H9 (cell line): ENCODE data around the gene CD28. TPM values are rescaled to one million over a fixed set of nuclear protein-coding genes. Genes with fewer than 3 reads are reported as not detected.

ENCODE experiments used
- DNase-seq: peaks from one replicate; pipeline ENCODE4 v3.0.0-alpha.2; 2017
- H2AFZ ChIP-seq: one replicate; pipeline ENCODE4 v1.6.1; 2013; ENCODE audit warnings: mild to moderate bottlenecking, low read length, control low read depth, moderate library complexity
- H2AK5ac ChIP-seq: 2 replicates; pipeline ENCODE4 v1.6.1; 2013; ENCODE audit warnings: low read length, control low read depth, mixed read lengths; ENCODE audit not compliant: insufficient read length
- H2BK120ac ChIP-seq: one replicate; pipeline ENCODE4 v1.6.1; 2013; ENCODE audit warnings: low read depth, mild to moderate bottlenecking, low read length, control low read depth, inconsistent platforms; ENCODE audit not compliant: poor library complexity, severe bottlenecking
- H2BK12ac ChIP-seq: 2 replicates; pipeline ENCODE4 v1.6.1; 2013; ENCODE audit warnings: low read length, control low read depth, mixed read lengths, low read depth; ENCODE audit not compliant: insufficient read length
- H2BK15ac ChIP-seq: 2 replicates; pipeline ENCODE4 v1.6.1; 2013; ENCODE audit warnings: low read depth, low read length, control low read depth
- H2BK20ac ChIP-seq: one replicate; pipeline ENCODE4 v1.6.1; 2013; ENCODE audit warnings: low read depth, mild to moderate bottlenecking, low read length, control low read depth, inconsistent platforms; ENCODE audit not compliant: poor library complexity, severe bottlenecking
- H2BK5ac ChIP-seq: 2 replicates; pipeline ENCODE4 v1.6.1; 2013; ENCODE audit warnings: low read length, control low read depth, mixed read lengths; ENCODE audit not compliant: insufficient read length
- H3K14ac ChIP-seq: 2 replicates; pipeline ENCODE4 v1.6.1; 2013; ENCODE audit warnings: low read length, control low read depth; ENCODE audit not compliant: insufficient read depth
- H3K18ac ChIP-seq: 2 replicates; pipeline ENCODE4 v1.6.1; 2013; ENCODE audit warnings: low read depth, mild to moderate bottlenecking, mixed read lengths, low read length, control low read depth; ENCODE audit not compliant: insufficient read length
- H3K23ac ChIP-seq: 2 replicates; pipeline ENCODE4 v1.6.1; 2013; ENCODE audit warnings: low read length, control low read depth, mixed read lengths, low read depth; ENCODE audit not compliant: insufficient read length
- H3K23me2 ChIP-seq: 2 replicates; pipeline ENCODE4 v1.6.1; 2013; ENCODE audit warnings: low read depth, mild to moderate bottlenecking, mixed read lengths, low read length, control low read depth; ENCODE audit not compliant: insufficient read length, poor library complexity, severe bottlenecking
- H3K27ac ChIP-seq: 2 replicates; pipeline ENCODE4 v1.5.1; 2013; ENCODE audit warnings: low read length, control low read depth, mixed read lengths, low read depth; ENCODE audit not compliant: insufficient read length
- H3K27me3 ChIP-seq: 2 replicates; pipeline ENCODE4 v1.6.1; 2013; ENCODE audit warnings: low read length, control low read depth, inconsistent platforms; ENCODE audit not compliant: insufficient read depth
- H3K4ac ChIP-seq: 2 replicates; pipeline ENCODE4 v1.6.1; 2013; ENCODE audit warnings: low read depth, mild to moderate bottlenecking, control low read depth, inconsistent platforms, low read length, moderate library complexity
- H3K4me1 ChIP-seq: 2 replicates; pipeline ENCODE4 v1.6.1; 2013; ENCODE audit warnings: low read length, control low read depth, inconsistent platforms; ENCODE audit not compliant: insufficient read depth
- H3K4me2 ChIP-seq: 2 replicates; pipeline ENCODE4 v1.6.1; 2013; ENCODE audit warnings: low read length, control low read depth, mixed read lengths; ENCODE audit not compliant: insufficient read length, insufficient read depth
- H3K56ac ChIP-seq: 2 replicates; pipeline ENCODE4 v1.6.1; 2013; ENCODE audit warnings: low read depth, mild to moderate bottlenecking, mixed read lengths, low read length, control low read depth; ENCODE audit not compliant: insufficient read length
- H3K79me1 ChIP-seq: 2 replicates; pipeline ENCODE4 v1.6.1; 2013; ENCODE audit warnings: low read depth, mild to moderate bottlenecking, moderate library complexity, low read length, control low read depth, inconsistent platforms; ENCODE audit not compliant: insufficient read depth, poor library complexity, severe bottlenecking
- H3K79me2 ChIP-seq: 2 replicates; pipeline ENCODE4 v1.6.1; 2013; ENCODE audit warnings: low read length, control low read depth, inconsistent platforms; ENCODE audit not compliant: insufficient read depth
- H3K9ac ChIP-seq: 2 replicates; pipeline ENCODE4 v1.6.1; 2013; ENCODE audit warnings: low read length, control low read depth, mixed read lengths; ENCODE audit not compliant: insufficient read length; ENCODE audit errors: extremely low read depth
- H3K9me3 ChIP-seq: one replicate; pipeline ENCODE4 v1.6.1; 2013; ENCODE audit warnings: low read depth, low read length, inconsistent platforms; ENCODE audit not compliant: control insufficient read depth
- H3T11ph ChIP-seq: one replicate; pipeline ENCODE4 v1.6.1; 2013; ENCODE audit warnings: mild to moderate bottlenecking, low read length, control low read depth, inconsistent platforms
- H4K20me1 ChIP-seq: one replicate; pipeline ENCODE4 v1.6.1; 2013; ENCODE audit not compliant: control insufficient read depth, insufficient read length, insufficient read depth
- H4K5ac ChIP-seq: 2 replicates; pipeline ENCODE4 v1.6.1; 2013; ENCODE audit warnings: low read depth, mild to moderate bottlenecking, mixed read lengths, low read length, control low read depth; ENCODE audit not compliant: insufficient read length
- H4K8ac ChIP-seq: replicated peaks from 2 replicates; pipeline ENCODE4 v1.6.1; 2013; ENCODE audit warnings: low read length, control low read depth, mixed read lengths, low read depth; ENCODE audit not compliant: insufficient read length
- H4K91ac ChIP-seq: 2 replicates; pipeline ENCODE4 v1.6.1; 2013; ENCODE audit warnings: low read depth, mild to moderate bottlenecking, moderate library complexity, mixed read lengths, low read length, control low read depth; ENCODE audit not compliant: insufficient read length
- H3K27ac Mint-ChIP-seq, 3 experiments: 2 replicates in 2 of 3; 3 replicates in 1 of 3; pipeline ENCODE4 v1.8.0; 2020 to 2021; ENCODE audit warnings: mixed read lengths in 3 of 3, mild to moderate bottlenecking in 1 of 3, moderate library complexity in 1 of 3
- H3K27me3 Mint-ChIP-seq: 2 replicates; pipeline ENCODE4 v1.8.0; 2021; ENCODE audit warnings: low read depth, mild to moderate bottlenecking, moderate library complexity, mixed read lengths
- H3K36me3 Mint-ChIP-seq, 3 experiments: 2 replicates in 2 of 3; 3 replicates in 1 of 3; pipeline ENCODE4 v1.8.0; 2020 to 2021; ENCODE audit warnings: low read depth in 3 of 3, mixed read lengths in 3 of 3; ENCODE audit not compliant: insufficient read depth in 1 of 3
- H3K4me1 Mint-ChIP-seq, 2 experiments: 2 replicates each; pipeline ENCODE4 v1.8.0; 2020; ENCODE audit warnings: mixed read lengths in 2 of 2
- H3K4me3 Mint-ChIP-seq, 2 experiments: 2 replicates in 1 of 2; 3 replicates in 1 of 2; pipeline ENCODE4 v1.8.0; 2020 to 2021; ENCODE audit warnings: mild to moderate bottlenecking in 2 of 2, mixed read lengths in 2 of 2, moderate library complexity in 1 of 2
- H3K9me3 Mint-ChIP-seq, 2 experiments: 2 replicates in 1 of 2; 3 replicates in 1 of 2; pipeline ENCODE4 v1.8.0; 2020; ENCODE audit warnings: mild to moderate bottlenecking in 2 of 2, mixed read lengths in 2 of 2, moderate library complexity in 1 of 2
- WGBS: extraction: QIAGEN DNeasy Blood & Tissue Kit; methylation state at CpG from one replicate; pipeline ENCODE4 v1.1.7; 2013; ENCODE audit warnings: missing lambda C conversion rate, low lambda C conversion rate, mixed read lengths; ENCODE audit not compliant: insufficient read length; ENCODE audit errors: extremely low coverage; 5-methylcytosine and 5-hydroxymethylcytosine counted together
- total RNA-seq: library from RNA; stranded (reverse); gene quantifications from 2 replicates; pipeline ENCODE4 v1.2.1, GENCODE V29; 2021
- TF ChIP-seq, protein P1 (sequence below): fragments of 200-600 bp; sonication (generic); conservative IDR thresholded peaks from 3 replicates; pipeline ENCODE4 v1.8.0; 2021; ENCODE audit warnings: antibody characterized with exemption, mild to moderate bottlenecking

CD28 gene
- total RNA-seq, 1 experiment from 2014 or later: not detected

DNA sequence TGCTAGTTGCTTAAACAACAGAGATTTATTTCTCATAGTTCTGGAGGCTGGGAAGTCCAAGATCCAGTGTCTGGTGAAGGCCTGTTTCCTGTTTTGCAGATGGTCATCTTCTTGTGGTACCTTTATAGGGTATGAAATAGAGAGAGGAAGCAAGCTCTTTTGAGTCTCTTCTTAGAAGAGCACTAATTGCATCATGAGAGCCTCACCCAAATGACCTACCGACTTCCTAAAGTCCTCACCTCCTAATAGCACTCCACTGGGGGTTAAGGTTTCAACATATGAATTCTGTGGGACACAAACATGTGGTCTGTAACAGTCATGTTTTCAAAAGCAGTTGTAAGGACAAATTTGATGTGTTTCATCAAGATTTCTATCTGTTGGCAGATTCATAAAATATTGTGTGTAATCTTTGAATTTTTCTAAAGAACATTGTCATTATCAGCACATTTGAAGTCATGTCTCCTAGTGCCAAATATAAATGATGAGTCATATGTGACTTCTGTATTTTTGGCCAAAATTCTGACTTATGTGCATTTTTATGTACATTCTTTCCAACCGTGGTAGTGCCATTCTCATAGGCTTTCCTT, 45.3 kb downstream of the CD28 start:
- Histone ChIP-seq H4K8ac (no peak overlapping the region), H2BK120ac (no peak overlapping the region), H4K91ac (no peak overlapping the region), H3K14ac (no peak overlapping the region), H3K9ac (no peak overlapping the region), H3T11ph (no peak overlapping the region), H2BK15ac (no peak overlapping the region), H3K4me1 (no peaks in the 10 kb centered on the region), H3K18ac (no peak overlapping the region), H3K79me2 (no peaks in the 10 kb centered on the region), H3K27ac (no peak overlapping the region), H4K5ac (no peak overlapping the region), H3K27me3 (no peaks in the 10 kb centered on the region), H2AFZ (no peak overlapping the region), H3K23ac (no peak overlapping the region), H2BK5ac (no peak overlapping the region), H3K79me1 (no peaks in the 10 kb centered on the region), H3K23me2 (no peaks in the 10 kb centered on the region), H2AK5ac (no peak overlapping the region), H2BK12ac (no peak overlapping the region), H3K56ac (no peak overlapping the region), H2BK20ac (no peak overlapping the region), H4K20me1 (no peaks in the 10 kb centered on the region), H3K4ac (no peak overlapping the region), H3K4me2 (no peak overlapping the region), H3K9me3 (no peaks in the 10 kb centered on the region)
- DNase-seq: no peak
- Mint-ChIP-seq H3K27me3 (no peaks in the 10 kb centered on the region; the same call in 1 of the 2 replicates), H3K4me1 (no peaks in the 10 kb centered on the region), H3K36me3 (peaks cover 4 to 9% (median 5%) of the 10 kb centered on the region in 3 experiments; a peak in 5 of 7 replicates), H3K4me3 (no peak overlapping the region), H3K9me3 (peaks cover 10 to 15% of the 10 kb centered on the region in 2 experiments), H3K27ac (no peak overlapping the region)
- no CpG with 5 or more reads among the region's 2 CpGs for WGBS
- TF ChIP-seq, protein P1, sequence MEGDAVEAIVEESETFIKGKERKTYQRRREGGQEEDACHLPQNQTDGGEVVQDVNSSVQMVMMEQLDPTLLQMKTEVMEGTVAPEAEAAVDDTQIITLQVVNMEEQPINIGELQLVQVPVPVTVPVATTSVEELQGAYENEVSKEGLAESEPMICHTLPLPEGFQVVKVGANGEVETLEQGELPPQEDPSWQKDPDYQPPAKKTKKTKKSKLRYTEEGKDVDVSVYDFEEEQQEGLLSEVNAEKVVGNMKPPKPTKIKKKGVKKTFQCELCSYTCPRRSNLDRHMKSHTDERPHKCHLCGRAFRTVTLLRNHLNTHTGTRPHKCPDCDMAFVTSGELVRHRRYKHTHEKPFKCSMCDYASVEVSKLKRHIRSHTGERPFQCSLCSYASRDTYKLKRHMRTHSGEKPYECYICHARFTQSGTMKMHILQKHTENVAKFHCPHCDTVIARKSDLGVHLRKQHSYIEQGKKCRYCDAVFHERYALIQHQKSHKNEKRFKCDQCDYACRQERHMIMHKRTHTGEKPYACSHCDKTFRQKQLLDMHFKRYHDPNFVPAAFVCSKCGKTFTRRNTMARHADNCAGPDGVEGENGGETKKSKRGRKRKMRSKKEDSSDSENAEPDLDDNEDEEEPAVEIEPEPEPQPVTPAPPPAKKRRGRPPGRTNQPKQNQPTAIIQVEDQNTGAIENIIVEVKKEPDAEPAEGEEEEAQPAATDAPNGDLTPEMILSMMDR: no peak
